ENCODE results near the gene IFNAR1.

GRCh38 chr21:33374450-33375096 is 49.8 kb downstream of the IFNAR1 start:
- TF ChIP-seq CTCF (IDR thresholded peaks at IDR 0.05) (peak in 2 of 3 donors; percentile 28 to 54), POLR2AphosphoS5 (IDR thresholded peaks at IDR 0.05) (no peak), POLR2A (IDR thresholded peaks at IDR 0.05) (no peak)

Data from breast epithelium (tissue), 3 donors.